C4-2B (cell line): ENCODE measurements around the gene ADARB2.

Source experiments
- CTCF ChIP-seq: fragments of 450-650 bp; conservative IDR thresholded peaks from 2 replicates; pipeline ENCODE4 v1.5.1; 2017; ENCODE audit warnings: mild to moderate bottlenecking
- ZFX ChIP-seq: fragments of 450-650 bp; IDR thresholded peaks from 2 replicates; pipeline ENCODE4 v1.6.1; 2017

- no peak for TF ChIP-seq CTCF
- no peak for TF ChIP-seq ZFX
These were observed 420.5 kb downstream of the ADARB2 start for GRCh38 chr10:1316809-1317143.
